ENCODE data around the gene TMTC1. TPM values are rescaled to one million over a fixed set of nuclear protein-coding genes. Genes with fewer than 3 reads are reported as not detected.

TMTC1 gene
- total RNA-seq, 4 donors from 2014 or later = 20.5 to 80.6 (median 67.1) TPM

GRCh38 chr12:29750131-29750927 lies 33.4 kb downstream of the TMTC1 start:
- no peaks in the 10 kb centered on the region for H3K27me3 ChIP-seq
- H3K4me3 ChIP-seq = no peak overlapping the region
- H3K27ac ChIP-seq = no peak overlapping the region
- no peaks in the 10 kb centered on the region for H3K36me3 ChIP-seq
- DNase-seq = no peak
- H3K9me3 ChIP-seq = no peaks in the 10 kb centered on the region
- intact Hi-C loops (cut with DNase I; ENCODE audit: low total_unique reads) = no loop called here
- H3K4me1 ChIP-seq = no peaks in the 10 kb centered on the region
- TF ChIP-seq POLR2A (IDR thresholded peaks at IDR 0.05) (no peak), CTCF (IDR thresholded peaks at IDR 0.05) (no peak)

GRCh38 chr12:29744365-29744764 lies 39.4 kb downstream of the TMTC1 start:
- intact Hi-C loops (cut with DNase I; ENCODE audit: low total_unique reads) = no loop called here
- peak overlapping the region in 1 of 2 donors; percentile 8 for H3K27ac ChIP-seq
- no peaks in the 10 kb centered on the region for H3K36me3 ChIP-seq
- no peak for DNase-seq
- no peaks in the 10 kb centered on the region for H3K9me3 ChIP-seq
- no peak for TF ChIP-seq CTCF (IDR thresholded peaks at IDR 0.05)
- no peak for TF ChIP-seq POLR2A (IDR thresholded peaks at IDR 0.05)
- no peaks in the 10 kb centered on the region for H3K27me3 ChIP-seq
- H3K4me1 ChIP-seq = no peaks in the 10 kb centered on the region
- no peak overlapping the region for H3K4me3 ChIP-seq

GRCh38 chr12:29743801-29744200 lies 39.9 kb downstream of the TMTC1 start:
- Histone ChIP-seq H3K36me3 (no peaks in the 10 kb centered on the region), H3K4me1 (no peaks in the 10 kb centered on the region), H3K9me3 (no peaks in the 10 kb centered on the region), H3K27me3 (no peaks in the 10 kb centered on the region), H3K27ac (peak overlapping the region in 1 of 2 donors; percentile 14), H3K4me3 (no peak overlapping the region)
- intact Hi-C loops (cut with DNase I; ENCODE audit: low total_unique reads) = no loop called here
- TF ChIP-seq CTCF (IDR thresholded peaks at IDR 0.05) = no peak
- TF ChIP-seq POLR2A (IDR thresholded peaks at IDR 0.05) = no peak
- DNase-seq = no peak

- H3K27me3 ChIP-seq = no peaks in the 10 kb centered on the region
- H3K27ac ChIP-seq = no peak overlapping the region
- intact Hi-C loops (cut with DNase I; ENCODE audit: low total_unique reads) = no loop called here
- H3K4me3 ChIP-seq = no peak overlapping the region
- no peak for DNase-seq
- H3K9me3 ChIP-seq = no peaks in the 10 kb centered on the region
- peaks cover 0 to 3% of the 10 kb centered on the region in 2 donors for H3K4me1 ChIP-seq
- TF ChIP-seq CTCF (IDR thresholded peaks at IDR 0.05) (no peak), POLR2A (IDR thresholded peaks at IDR 0.05) (no peak)
- no peaks in the 10 kb centered on the region for H3K36me3 ChIP-seq
Measured at GRCh38 chr12:29743077-29743476, 40.7 kb downstream of the TMTC1 start.

- Histone ChIP-seq H3K27me3 (no peaks in the 10 kb centered on the region), H3K4me3 (no peak overlapping the region), H3K27ac (peak overlapping the region in 1 of 2 donors; percentile 53), H3K9me3 (no peaks in the 10 kb centered on the region), H3K4me1 (peaks cover 0 to 5% of the 10 kb centered on the region in 2 donors), H3K36me3 (no peaks in the 10 kb centered on the region)
- intact Hi-C loops (cut with DNase I; ENCODE audit: low total_unique reads) = no loop called here
- DNase-seq = no peak
- TF ChIP-seq CTCF (IDR thresholded peaks at IDR 0.05) = no peak
- TF ChIP-seq POLR2A (IDR thresholded peaks at IDR 0.05) = no peak
Measured at GRCh38 chr12:29742646-29743045, 41.1 kb downstream of the TMTC1 start.

All from uterus (tissue), 4 donors.